ENCODE measurements around the gene EGFR.

GRCh38 chr7:55258631-55259030 is 239.8 kb downstream of the EGFR start:
- no peak for TF ChIP-seq CTCF (IDR thresholded peaks at IDR 0.05)
- TF ChIP-seq POLR2A (IDR thresholded peaks at IDR 0.05; ENCODE audit: low read depth) = no peak

Measured in esophagus muscularis mucosa (tissue), 3 donors.